PC-3 (cell line): ENCODE data around the gene CAPN12.

Source experiments
- CTCF ChIP-seq: fragments of 300-600 bp; sonication (generic); conservative IDR thresholded peaks from 2 replicates; pipeline ENCODE4 v1.5.1; 2017; ENCODE audit warnings: antibody characterized with exemption, low read depth, mild to moderate bottlenecking, low read length
- EZH2 ChIP-seq: fragments of 300-600 bp; sonication (generic); IDR thresholded peaks from one replicate; pipeline ENCODE4 v1.6.1; 2017; ENCODE audit warnings: antibody characterized with exemption, mild to moderate bottlenecking, low read length; ENCODE audit not compliant: unreplicated experiment
- EZH2phosphoT487 ChIP-seq: fragments of 300-600 bp; sonication (generic); IDR thresholded peaks from 2 replicates; pipeline ENCODE4 v1.6.1; 2018; ENCODE audit warnings: mild to moderate bottlenecking, antibody characterized with exemption, low read length, borderline replicate concordance

- no peak for TF ChIP-seq CTCF
- TF ChIP-seq EZH2: no peak
- no peak for TF ChIP-seq EZH2phosphoT487
Observed at GRCh38 chr19:38691938-38692457, 52.3 kb downstream of the CAPN12 start.
